ENCODE results near the gene DDX19B. TPM values are rescaled to one million over a fixed set of nuclear protein-coding genes. Genes with fewer than 3 reads are reported as not detected.

The DDX19B gene
- polyA plus RNA-seq, 2 of the 4 experiments (the other 2 are of a cell fraction), result 26.9 to 50.6 TPM

- TF ChIP-seq ELK1 (IDR thresholded peaks at IDR 0.05; ENCODE audit: low read depth, low read length), result no peak
- no peak for TF ChIP-seq KDM5A (IDR thresholded peaks at IDR 0.05)
- no peak for TF ChIP-seq EHMT2 (IDR thresholded peaks at IDR 0.05; ENCODE audit: low read depth)
- no peak for TF ChIP-seq JUNB (IDR thresholded peaks at IDR 0.05)
- peak; percentile 39; the same call in 1 of the 2 replicates for TF ChIP-seq RFX5 (IDR thresholded peaks at IDR 0.05)
- peak; percentile 36; the same call in 1 of the 2 replicates for TF ChIP-seq HOXB5 (CRISPR knock-in tag; IDR thresholded peaks at IDR 0.05)
- TF ChIP-seq CTCF (IDR thresholded peaks at IDR 0.05), result peak; percentile 40; the same call in 2 of the 3 replicates
- no peak for TF ChIP-seq TFCP2L1 (CRISPR knock-in tag; IDR thresholded peaks at IDR 0.05)
Measured at GRCh38 chr16:70380919-70381603, 82.1 kb downstream of the DDX19B start (continued).

- 0 out of 2 replicates have a peak, but pooled peaks have one; percentile 5 for TF ChIP-seq RFX5 (IDR thresholded peaks at IDR 0.05)
- TF ChIP-seq ZFP36 (IDR thresholded peaks at IDR 0.05; ENCODE audit: borderline replicate concordance, partially characterized antibody), result no peak
- no peak for TF ChIP-seq MAFK (IDR thresholded peaks at IDR 0.05; ENCODE audit: partially characterized antibody)
- peak; percentile 79; the same call in 1 of the 2 replicates for TF ChIP-seq RNF2 (IDR thresholded peaks at IDR 0.05; ENCODE audit: borderline replicate concordance, low read depth)
- peak; percentile 76; the same call in 1 of the 2 replicates for TF ChIP-seq E2F6 (IDR thresholded peaks at IDR 0.05; ENCODE audit: borderline replicate concordance, low read depth)
- TF ChIP-seq POLR2A (IDR thresholded peaks at IDR 0.05; ENCODE audit: low read length), result peak; percentile 73
- peak overlapping the region; percentile 90 for H3K4me2 ChIP-seq
- DNase-seq (ENCODE audit: low read depth in 1 of 2, low spot score in 1 of 2) (no peak), FAIRE-seq (no peak), ATAC-seq (peak; percentile 23 to 54)
- no peaks in the 10 kb centered on the region for H3K9me3 ChIP-seq
- POLR2A ChIA-PET, result interaction anchor here (0.6 to 3.2 kb wide), 23 partner anchors 9 to 365 kb away, joined by 3 to 29 read pairs (median 5); partner anchors contain the start of genes DDX19A, FCSK and ST3GAL2
- 47% methylated on average over 17 of the region's 47 CpGs for WGBS (ENCODE audit: missing lambda C conversion rate)
- CTCF ChIA-PET, result interaction anchor here (0.6 to 6.2 kb wide), 21 partner anchors 9 to 272 kb away, joined by 3 to 35 read pairs (median 5); partner anchors contain the start of genes FCSK and ST3GAL2
- peaks cover 14% of the 10 kb centered on the region for H3K4me1 ChIP-seq
- H3K4me3 ChIP-seq, result peak overlapping the region; percentile 66
- H3K27ac ChIP-seq, result peak overlapping the region; percentile 84 to 96
Measured at GRCh38 chr16:70381604-70382342, 82.8 kb downstream of the DDX19B start.

GRCh38 chr16:70383421-70383960 lies 84.5 kb downstream of the DDX19B start:
- no peaks in the 10 kb centered on the region for H3K9me3 ChIP-seq
- no peak overlapping the region for H3K4me3 ChIP-seq
- no peak overlapping the region for H3K27ac ChIP-seq
- FAIRE-seq, result no peak
- WGBS (ENCODE audit: missing lambda C conversion rate), result 84% methylated on average over 6 of the region's 6 CpGs
- no peak overlapping the region for H3K4me2 ChIP-seq
- peaks cover 14% of the 10 kb centered on the region for H3K4me1 ChIP-seq
- TF ChIP-seq HES2 (IDR thresholded peaks at IDR 0.05) (no peak), SREBF2 (IDR thresholded peaks at IDR 0.05) (no peak), RFX5 (IDR thresholded peaks at IDR 0.05) (no peak), ELK1 (IDR thresholded peaks at IDR 0.05; ENCODE audit: low read depth, low read length) (no peak)
- ChIA-PET CTCF (interaction anchor here (1.2 to 5.5 kb wide), 4 partner anchors 17 to 270 kb away, joined by 4 to 35 read pairs (median 12); partner anchors contain the start of gene FCSK), POLR2A (no interaction called here)
- no peak for ATAC-seq
- no peak for DNase-seq (ENCODE audit: low read depth in 1 of 2, low spot score in 1 of 2)

Small RNA genes within 50 kb of the gene (small RNA-seq; reads per million reads assigned to genes)
- 0 to 0.04 (median 0) reads per million in 6 experiments for gene RN7SL279P

Other genes starting within 250 kb of the DDX19B start
- 25.6 and 30.6 TPM in 2 replicates for gene PDPR, start 184.9 kb upstream of the DDX19B start, polyA plus RNA-seq (2011; rRNA removed)
- gene PDPR, start 184.9 kb upstream of the DDX19B start, polyA plus RNA-seq (2017; fragmentation: RNase III; extraction: RNeasy Plus Mini Kit Qiagen cat#74134 plus additional on column Dnase treatment), result 13.1 to 13.7 TPM (median 13.4 TPM) in 3 replicates
- 0.13 and 0.16 TPM in 2 replicates for gene CLEC18C, start 125.4 kb upstream of the DDX19B start, polyA plus RNA-seq (2011; rRNA removed)
- 0.09 to 0.18 TPM (median 0.15 TPM) in 3 replicates for gene CLEC18C, start 125.4 kb upstream of the DDX19B start, polyA plus RNA-seq (2017; fragmentation: RNase III; extraction: RNeasy Plus Mini Kit Qiagen cat#74134 plus additional on column Dnase treatment)
- 12.9 and 15.0 TPM in 2 replicates for gene EXOSC6, start 47.2 kb upstream of the DDX19B start, polyA plus RNA-seq (2011; rRNA removed)
- 10.8 to 12.2 TPM (median 11.7 TPM) in 3 replicates for gene EXOSC6, start 47.2 kb upstream of the DDX19B start, polyA plus RNA-seq (2017; fragmentation: RNase III; extraction: RNeasy Plus Mini Kit Qiagen cat#74134 plus additional on column Dnase treatment)
- 325 and 344 TPM in 2 replicates for gene AARS1, start 9.7 kb upstream of the DDX19B start, polyA plus RNA-seq (2011; rRNA removed)
- gene AARS1, start 9.7 kb upstream of the DDX19B start, polyA plus RNA-seq (2017; fragmentation: RNase III; extraction: RNeasy Plus Mini Kit Qiagen cat#74134 plus additional on column Dnase treatment), result 123 to 137 TPM (median 134 TPM) in 3 replicates
- gene DDX19A, start 47.7 kb downstream of the DDX19B start, polyA plus RNA-seq (2011; rRNA removed), result 40.4 and 41.9 TPM in 2 replicates
- 41.3 to 46.2 TPM (median 43.8 TPM) in 3 replicates for gene DDX19A, start 47.7 kb downstream of the DDX19B start, polyA plus RNA-seq (2017; fragmentation: RNase III; extraction: RNeasy Plus Mini Kit Qiagen cat#74134 plus additional on column Dnase treatment)
- 11.1 and 14.4 TPM in 2 replicates for gene ST3GAL2, start 139.9 kb downstream of the DDX19B start, polyA plus RNA-seq (2011; rRNA removed)
- 13.8 to 16.3 TPM (median 15.5 TPM) in 3 replicates for gene ST3GAL2, start 139.9 kb downstream of the DDX19B start, polyA plus RNA-seq (2017; fragmentation: RNase III; extraction: RNeasy Plus Mini Kit Qiagen cat#74134 plus additional on column Dnase treatment)
- 5.7 and 9.3 TPM in 2 replicates for gene FCSK, start 155.4 kb downstream of the DDX19B start, polyA plus RNA-seq (2011; rRNA removed)
- 6.0 to 7.7 TPM (median 6.8 TPM) in 3 replicates for gene FCSK, start 155.4 kb downstream of the DDX19B start, polyA plus RNA-seq (2017; fragmentation: RNase III; extraction: RNeasy Plus Mini Kit Qiagen cat#74134 plus additional on column Dnase treatment)
- 48.2 and 53.1 TPM in 2 replicates for gene COG4, start 224.4 kb downstream of the DDX19B start, polyA plus RNA-seq (2011; rRNA removed)
- 40.9 to 46.5 TPM (median 42.7 TPM) in 3 replicates for gene COG4, start 224.4 kb downstream of the DDX19B start, polyA plus RNA-seq (2017; fragmentation: RNase III; extraction: RNeasy Plus Mini Kit Qiagen cat#74134 plus additional on column Dnase treatment)
- 155 and 302 TPM in 2 replicates for gene SF3B3, start 224.6 kb downstream of the DDX19B start, polyA plus RNA-seq (2011; rRNA removed)
- gene SF3B3, start 224.6 kb downstream of the DDX19B start, polyA plus RNA-seq (2017; fragmentation: RNase III; extraction: RNeasy Plus Mini Kit Qiagen cat#74134 plus additional on column Dnase treatment), result 111 to 118 TPM (median 115 TPM) in 3 replicates

All from A549 (cell line).